SK-N-SH (cell line): Measurements from ENCODE around the gene FCER2.

Experiments used
- EP300 ChIP-seq, 2 experiments: IDR thresholded peaks; 2 replicates each; pipeline versions ENCODE4 v1.4.0 to v1.6.1; 2012; ENCODE audit warnings: borderline replicate concordance in 1 of 2, low read depth in 1 of 2, low read length in 1 of 2
- POLR2AphosphoS5 ChIP-seq: IDR thresholded peaks from 2 replicates; pipeline ENCODE4 v1.6.1; 2012; ENCODE audit warnings: low read depth, low read length
- TF ChIP-seq, protein P1 (sequence below): fragments of 200-600 bp; sonication (generic); IDR thresholded peaks from 2 replicates; pipeline ENCODE4 v1.6.1; 2017; ENCODE audit warnings: antibody characterized with exemption, mild to moderate bottlenecking, moderate library complexity

- no peak for TF ChIP-seq POLR2AphosphoS5
- no peak for TF ChIP-seq EP300 (IDR thresholded peaks at IDR 0.05; ENCODE audit: borderline replicate concordance in 1 of 2, low read depth in 1 of 2, low read length in 1 of 2)
- TF ChIP-seq, protein P1, sequence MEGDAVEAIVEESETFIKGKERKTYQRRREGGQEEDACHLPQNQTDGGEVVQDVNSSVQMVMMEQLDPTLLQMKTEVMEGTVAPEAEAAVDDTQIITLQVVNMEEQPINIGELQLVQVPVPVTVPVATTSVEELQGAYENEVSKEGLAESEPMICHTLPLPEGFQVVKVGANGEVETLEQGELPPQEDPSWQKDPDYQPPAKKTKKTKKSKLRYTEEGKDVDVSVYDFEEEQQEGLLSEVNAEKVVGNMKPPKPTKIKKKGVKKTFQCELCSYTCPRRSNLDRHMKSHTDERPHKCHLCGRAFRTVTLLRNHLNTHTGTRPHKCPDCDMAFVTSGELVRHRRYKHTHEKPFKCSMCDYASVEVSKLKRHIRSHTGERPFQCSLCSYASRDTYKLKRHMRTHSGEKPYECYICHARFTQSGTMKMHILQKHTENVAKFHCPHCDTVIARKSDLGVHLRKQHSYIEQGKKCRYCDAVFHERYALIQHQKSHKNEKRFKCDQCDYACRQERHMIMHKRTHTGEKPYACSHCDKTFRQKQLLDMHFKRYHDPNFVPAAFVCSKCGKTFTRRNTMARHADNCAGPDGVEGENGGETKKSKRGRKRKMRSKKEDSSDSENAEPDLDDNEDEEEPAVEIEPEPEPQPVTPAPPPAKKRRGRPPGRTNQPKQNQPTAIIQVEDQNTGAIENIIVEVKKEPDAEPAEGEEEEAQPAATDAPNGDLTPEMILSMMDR = no peak
Measured at GRCh38 chr19:7690779-7691258, 11.1 kb downstream of the FCER2 start.
